HG03066 (cell line): ENCODE results near the gene GJA9.
"Not testable (repeated sequence)": the region's sequence is repeated elsewhere in the genome, so short reads cannot be mapped to it uniquely, and the experiment has no call there.

ENCODE experiments used
- ATAC-seq: cut with Tn5 transposase; IDR thresholded peaks from one replicate; pipeline ENCODE4 v1.9.1; 2021; ENCODE audit warnings: low read depth; ENCODE audit not compliant: unreplicated experiment

GJA9 gene

DNA sequence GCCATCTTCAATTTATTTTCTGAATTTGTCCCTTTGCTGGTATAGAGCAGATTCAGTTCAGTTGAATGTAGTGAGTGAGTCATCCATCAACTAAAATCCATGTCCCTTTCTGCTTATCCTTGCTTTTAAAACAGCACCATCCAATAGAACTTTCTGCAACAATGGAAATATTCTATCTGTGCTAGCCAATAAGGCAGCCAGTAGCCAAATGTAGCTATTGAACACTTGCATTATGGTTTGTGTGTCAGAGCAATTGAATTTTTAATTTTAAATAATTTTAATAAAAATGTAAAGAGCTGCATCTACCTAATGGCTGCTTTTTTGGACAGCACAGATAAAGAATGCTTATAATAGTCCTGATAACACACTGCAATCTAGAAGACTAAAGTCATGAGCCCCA lies at the start of gene GJA9:
GJA9 (minus strand) TSS at position 101 of the 400 bp plus-strand sequence. CDS start 5,489 bp downstream, outside the sequence.
- ATAC-seq, result no peak

- no peak for ATAC-seq
Observed at GRCh38 chr1:38929476-38929875, 48.1 kb upstream of the GJA9 start.

GRCh38 chr1:38929054-38929453 lies 47.7 kb upstream of the GJA9 start:
- no peak for ATAC-seq

GRCh38 chr1:38926091-38926490 lies 44.7 kb upstream of the GJA9 start:
- ATAC-seq, result no peak

- no peak for ATAC-seq
Observed at GRCh38 chr1:38925391-38925790, 44.0 kb upstream of the GJA9 start.

- no peak for ATAC-seq
Observed at GRCh38 chr1:38923607-38924006, 42.2 kb upstream of the GJA9 start.

DNA sequence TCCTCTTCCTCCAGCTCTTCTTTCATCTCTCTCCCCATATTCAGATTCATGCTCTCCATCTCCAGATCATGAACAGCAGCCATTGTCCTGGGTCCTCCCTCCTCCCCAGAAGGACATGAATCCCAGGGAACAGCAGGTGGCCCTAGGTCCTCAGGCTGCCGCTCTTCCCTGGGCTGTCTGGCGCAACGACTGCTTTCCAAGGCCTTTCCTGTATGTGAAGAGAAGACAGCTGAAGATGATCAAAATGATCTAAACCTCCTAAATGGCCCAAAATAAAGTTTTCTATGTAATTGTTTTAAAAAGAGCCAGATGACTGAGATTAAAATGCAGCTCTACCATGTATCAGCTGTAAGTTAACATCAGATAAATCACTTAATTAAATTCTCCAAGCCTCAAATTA lies 37.7 kb upstream of the GJA9 start:
- ATAC-seq, result no peak

DNA sequence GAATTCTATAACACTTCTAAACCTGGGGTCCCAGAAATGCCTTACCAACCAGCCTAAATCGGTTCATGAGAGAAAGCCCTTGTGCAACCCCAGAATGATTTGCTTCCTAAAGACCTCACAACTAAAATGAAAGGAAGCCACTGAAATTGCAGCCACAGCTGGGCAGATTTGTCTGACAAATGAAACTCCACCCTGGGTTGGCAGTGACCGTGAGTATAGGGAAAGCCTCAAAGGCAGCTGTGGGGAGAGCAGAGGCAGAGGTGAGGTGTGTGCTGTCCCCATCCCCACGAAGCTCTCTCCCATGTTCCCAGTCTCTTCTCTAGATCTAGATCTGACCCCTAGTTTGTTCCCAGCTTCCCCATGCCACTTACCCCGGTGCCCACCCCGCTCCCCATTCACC lies 37.2 kb upstream of the GJA9 start:
- no peak for ATAC-seq

GRCh38 chr1:38917772-38918171 lies 36.4 kb upstream of the GJA9 start:
- no peak for ATAC-seq

GRCh38 chr1:38917337-38917736 lies 36.0 kb upstream of the GJA9 start:
- ATAC-seq, result no peak

DNA sequence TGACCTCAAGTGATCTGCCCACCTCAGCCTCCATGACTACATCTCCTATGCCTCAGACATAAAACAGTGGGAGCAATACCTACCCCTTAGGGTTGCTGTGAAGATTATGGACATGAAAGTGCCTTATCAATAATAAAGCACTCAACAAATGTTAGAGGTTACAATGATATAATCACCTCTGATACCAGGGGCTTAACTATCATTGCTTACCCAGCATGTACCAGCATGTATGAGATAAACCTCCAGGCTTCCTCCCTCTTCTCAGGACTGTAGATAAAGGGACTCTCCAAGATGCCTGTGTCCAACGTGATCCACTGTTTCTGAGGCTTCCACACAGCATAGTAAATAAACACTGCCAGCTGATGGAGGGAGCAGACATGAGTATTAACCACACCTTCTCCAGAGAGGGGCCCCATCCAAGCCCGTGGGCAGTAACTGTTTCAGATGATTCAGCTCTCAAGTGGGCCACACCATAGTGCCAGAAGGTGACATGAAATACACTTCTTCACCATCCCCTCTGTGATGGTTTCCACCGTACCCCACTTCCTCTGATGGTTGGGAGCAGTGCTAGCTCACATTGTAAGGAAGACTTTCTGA lies 34.1 kb upstream of the GJA9 start:
- no peak for ATAC-seq

GRCh38 chr1:38914908-38915307 lies 33.5 kb upstream of the GJA9 start:
- not testable (repeated sequence) for ATAC-seq

DNA sequence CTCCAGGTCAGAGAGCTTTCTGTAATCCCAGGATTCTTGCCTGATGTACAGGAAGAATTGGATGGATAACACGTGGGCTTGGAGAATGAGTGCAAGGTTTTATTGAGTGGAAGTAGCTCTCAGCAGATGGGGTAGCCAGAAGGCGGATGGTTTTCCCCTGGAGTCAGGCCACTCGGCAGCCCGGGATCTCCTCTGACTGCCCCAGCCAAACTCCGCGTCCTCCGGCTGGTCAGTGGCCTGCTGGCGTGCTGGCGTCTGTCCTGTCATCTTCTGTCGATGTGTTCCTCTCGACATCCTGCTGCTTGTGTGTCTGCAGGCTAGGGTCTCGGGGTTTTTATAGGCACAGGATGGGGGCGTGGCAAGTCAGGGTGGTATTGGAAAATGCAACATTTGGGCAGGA lies 27.4 kb upstream of the GJA9 start:
- ATAC-seq, result no peak

DNA sequence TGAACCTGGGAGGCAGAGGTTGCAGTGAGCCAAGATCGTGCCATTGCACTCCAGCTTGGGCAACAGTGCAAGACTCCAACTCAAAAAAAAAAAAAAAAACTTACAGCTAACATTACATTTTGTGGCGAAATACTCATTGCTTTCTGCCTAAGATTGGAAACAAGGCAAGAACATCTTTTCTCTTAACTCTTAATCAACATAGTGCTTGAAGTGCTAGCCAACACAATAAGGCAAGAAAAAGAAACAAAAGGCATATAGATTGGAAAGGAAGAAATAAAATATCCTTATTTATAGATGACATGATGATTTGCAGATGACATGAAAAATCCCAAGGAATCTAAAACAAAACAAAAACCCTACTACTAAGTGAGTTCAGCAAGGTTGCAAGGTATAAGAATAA lies 24.6 kb upstream of the GJA9 start:
- no peak for ATAC-seq

DNA sequence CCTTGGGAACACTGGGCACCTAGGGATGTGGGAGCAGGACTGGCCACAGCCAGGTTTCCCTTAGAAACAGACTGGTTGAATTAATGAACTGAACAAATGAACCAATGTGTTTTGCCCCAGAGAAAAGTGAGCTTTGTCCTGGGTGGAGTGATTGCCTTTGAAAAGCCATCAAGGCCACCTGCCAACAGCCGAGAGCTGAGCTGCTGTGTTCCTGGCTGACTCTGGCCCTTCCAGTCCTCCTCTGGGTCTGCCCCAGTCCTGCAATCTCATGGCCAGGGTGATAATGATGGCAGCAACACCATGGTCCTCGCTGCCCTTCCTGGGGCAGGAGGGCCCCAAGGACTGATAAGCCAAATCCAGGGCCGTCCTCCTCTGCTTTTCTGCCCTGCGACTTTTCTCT lies 18.2 kb upstream of the GJA9 start:
- ATAC-seq, result no peak

- no peak for ATAC-seq
Observed at GRCh38 chr1:38898653-38899230, 17.4 kb upstream of the GJA9 start.

DNA sequence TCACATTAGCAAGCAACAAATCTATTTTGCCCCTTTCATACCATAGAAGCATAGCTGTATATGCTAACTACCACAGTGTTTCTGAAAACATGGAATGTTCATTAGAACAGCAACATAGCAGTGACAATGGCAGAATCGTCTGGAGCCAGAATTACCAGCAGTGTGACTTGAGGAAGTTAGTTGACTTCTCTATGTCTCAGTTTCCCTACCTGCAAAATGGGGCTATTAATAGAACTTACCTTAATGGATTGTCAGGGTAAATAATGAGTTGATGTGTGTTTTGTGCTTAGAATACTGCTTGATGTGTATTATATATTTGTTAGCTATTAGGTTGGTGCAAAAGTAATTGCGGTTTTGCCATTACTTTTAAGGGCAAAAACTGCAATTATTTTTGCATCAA lies 14.8 kb upstream of the GJA9 start:
- no peak for ATAC-seq

DNA sequence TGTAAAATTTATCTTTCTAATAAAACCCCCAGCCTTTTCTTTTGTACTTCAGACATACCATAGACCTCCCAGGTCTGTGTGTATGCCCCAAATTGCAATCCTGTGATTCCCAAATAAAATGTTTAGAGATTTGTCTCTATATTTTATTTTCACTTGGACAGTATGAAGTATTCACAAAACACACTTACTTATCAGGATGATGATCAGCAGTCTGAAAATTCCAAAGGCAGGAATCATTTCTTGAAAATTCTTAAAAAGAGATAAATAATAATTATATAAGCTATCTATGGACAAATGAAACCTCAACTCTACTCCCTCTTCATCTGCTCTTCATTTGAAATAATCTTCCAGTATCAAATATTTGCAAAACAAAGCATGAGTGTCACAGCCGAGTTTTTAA lies 11.6 kb upstream of the GJA9 start:
- no peak for ATAC-seq

DNA sequence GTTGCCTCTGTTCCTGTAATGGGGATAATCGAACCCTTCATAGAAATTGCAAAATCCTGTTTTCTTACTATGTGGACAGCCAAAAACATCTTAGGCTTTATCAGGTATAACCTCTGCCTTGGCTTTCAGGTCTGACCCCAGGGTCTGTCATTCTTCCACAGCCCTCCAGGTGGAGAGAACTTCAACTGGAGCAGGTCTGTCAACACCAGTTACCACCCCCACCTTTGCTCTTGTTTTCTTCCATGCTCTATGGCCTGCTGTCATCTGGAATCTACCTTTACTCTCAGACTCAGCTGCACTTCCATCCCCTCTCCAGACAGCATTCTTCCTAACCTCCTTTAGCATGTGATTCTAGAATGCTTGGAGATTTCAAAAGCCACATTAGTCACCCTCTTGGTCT lies 10.4 kb upstream of the GJA9 start:
- no peak for ATAC-seq

DNA sequence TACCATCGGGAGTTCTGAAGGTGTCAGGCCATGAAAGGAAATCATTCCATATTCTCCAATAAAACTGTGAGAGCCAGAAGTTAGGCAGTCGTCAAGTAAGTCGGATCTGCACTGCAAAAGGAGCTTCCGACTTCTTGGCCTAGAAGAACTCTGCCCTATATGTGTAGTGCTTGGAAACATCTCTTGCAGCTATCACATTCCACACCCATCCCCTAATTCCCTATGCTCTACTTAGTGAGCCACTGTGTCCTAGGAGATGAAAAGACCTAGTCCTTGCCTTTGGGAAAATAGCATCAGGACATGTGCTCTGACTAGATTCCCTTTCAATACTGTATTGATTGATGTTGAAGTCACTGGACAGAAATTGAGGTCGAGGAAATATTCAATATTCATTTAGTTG lies 8.2 kb upstream of the GJA9 start:
- ATAC-seq, result no peak

DNA sequence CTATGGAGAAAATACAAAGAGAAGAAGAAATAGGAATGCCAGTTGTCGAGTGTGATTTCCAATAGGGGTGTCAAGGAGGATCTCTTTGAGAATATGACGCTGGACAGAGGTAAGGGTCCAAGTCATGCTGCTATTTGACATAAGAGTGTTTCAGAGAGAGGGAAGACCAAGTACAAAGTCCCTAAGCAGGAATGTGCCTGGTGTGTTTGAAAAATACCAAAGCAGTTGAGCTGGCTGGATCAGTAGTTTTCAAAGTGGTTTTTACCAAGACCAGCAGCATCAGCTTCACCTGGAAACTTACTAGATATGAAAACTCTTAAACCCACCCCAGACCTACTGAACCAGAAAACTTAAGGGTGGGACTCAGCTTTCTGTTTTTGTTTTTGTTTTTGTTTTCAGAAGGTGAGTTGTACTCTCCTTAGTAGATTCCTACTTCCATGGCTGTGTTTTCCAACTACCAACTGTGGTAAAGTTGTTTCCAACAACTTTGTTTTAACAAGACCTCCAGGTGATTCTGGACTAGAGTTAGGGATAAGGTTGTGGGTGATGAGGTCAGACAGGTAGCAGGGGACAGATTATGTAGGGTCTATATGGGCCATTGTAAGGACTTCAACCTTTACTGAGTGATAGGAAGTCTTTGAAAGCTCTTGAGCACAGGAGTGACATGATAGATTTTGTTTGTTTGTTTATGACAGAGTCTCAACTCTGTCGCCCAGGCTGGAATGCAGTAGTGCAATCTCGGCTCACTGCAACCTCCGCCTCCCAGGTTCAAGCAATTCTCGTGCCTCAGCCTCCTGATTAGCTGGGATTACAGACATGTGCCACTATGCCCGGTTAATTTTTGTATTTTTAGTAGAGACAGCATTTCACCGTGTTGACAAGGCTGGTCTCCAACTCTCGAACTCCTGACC lies 7.3 kb upstream of the GJA9 start:
- no peak for ATAC-seq

- ATAC-seq, result no peak
Observed at GRCh38 chr1:38885092-38885491, 3.7 kb upstream of the GJA9 start.
